HepG2 (cell line): ENCODE results near the gene ZNF415. TPM values are rescaled to one million over a fixed set of nuclear protein-coding genes. Genes with fewer than 3 reads are reported as not detected.
A peak's percentile ranks its signal among the peaks of the same experiment; 100 is the strongest.

Source experiments
- CHD2 ChIP-seq: IDR thresholded peaks from 2 replicates; pipeline ENCODE4 v1.6.1; 2011; ENCODE audit warnings: low read depth, low read length, improper control_type of control experiment
- CREM ChIP-seq, 2 experiments: sonication (generic) in 1 of 2; formaldehyde crosslinking in 1 of 2; IDR thresholded peaks; 2 replicates each; pipeline versions ENCODE4 v1.4.0 to v1.6.1; 2016 to 2020; ENCODE audit warnings: antibody characterized with exemption in 1 of 2, mild to moderate bottlenecking in 1 of 2, missing genetic modification reagents in 1 of 2
- GATAD1 ChIP-seq: IDR thresholded peaks from 2 replicates; pipeline ENCODE4 v1.6.1; 2016; ENCODE audit warnings: missing genetic modification reagents, missing compliant biosample characterization
- HNRNPK ChIP-seq: fragments of 200-400 bp; formaldehyde crosslinking; IDR thresholded peaks from 2 replicates; pipeline ENCODE4 v1.6.1; 2018; ENCODE audit warnings: low read length, low read depth, moderate library complexity, mild to moderate bottlenecking; ENCODE audit not compliant: poor library complexity, severe bottlenecking
- KAT8 ChIP-seq: IDR thresholded peaks from 2 replicates; pipeline ENCODE4 v1.6.1; 2016; ENCODE audit warnings: missing genetic modification reagents, missing compliant biosample characterization
- MED1 ChIP-seq: sonication (generic); formaldehyde crosslinking; IDR thresholded peaks from 2 replicates; pipeline ENCODE4 v1.4.0; 2020; ENCODE audit warnings: missing genetic modification reagents
- NR0B2 ChIP-seq: sonication (generic); formaldehyde crosslinking; IDR thresholded peaks from 2 replicates; pipeline ENCODE4 v1.4.0; 2020; ENCODE audit warnings: mild to moderate bottlenecking, missing genetic modification reagents
- POLR2A ChIP-seq, 2 experiments: IDR thresholded peaks; 2 replicates each; pipeline ENCODE4 v1.6.1; 2011; ENCODE audit warnings: low read depth in 2 of 2, low read length in 2 of 2, mild to moderate bottlenecking in 1 of 2, moderate library complexity in 1 of 2; ENCODE audit not compliant: insufficient read depth in 1 of 2
- SIN3A ChIP-seq: IDR thresholded peaks from 2 replicates; pipeline ENCODE4 v1.6.1; 2011; ENCODE audit warnings: low read depth, mild to moderate bottlenecking, control low read depth, low read length, borderline replicate concordance
- SP1 ChIP-seq, 2 experiments: fragments of 450-650 bp in 1 of 2; sonication (generic) in 1 of 2; formaldehyde crosslinking in 1 of 2; IDR thresholded peaks; 2 replicates each; pipeline versions ENCODE4 v1.4.0 to v1.6.1; 2016 to 2020; ENCODE audit warnings: missing genetic modification reagents in 1 of 2
- SP4 ChIP-seq: sonication (generic); formaldehyde crosslinking; IDR thresholded peaks from 2 replicates; pipeline ENCODE4 v1.8.1; 2023; ENCODE audit warnings: mild to moderate bottlenecking, missing genetic modification reagents
- YY1 ChIP-seq: IDR thresholded peaks from 2 replicates; pipeline ENCODE4 v1.6.1; 2011; ENCODE audit warnings: low read length, low read depth, moderate library complexity, mild to moderate bottlenecking; ENCODE audit not compliant: insufficient read depth, insufficient replicate concordance
- ZFP62 ChIP-seq: sonication (generic); formaldehyde crosslinking; IDR thresholded peaks from 2 replicates; pipeline ENCODE4 v1.4.0; 2020; ENCODE audit warnings: missing genetic modification reagents
- ZNF264 ChIP-seq: sonication (generic); formaldehyde crosslinking; IDR thresholded peaks from 2 replicates; pipeline ENCODE4 v1.4.0; 2020; ENCODE audit warnings: missing genetic modification reagents
- ZNF644 ChIP-seq: IDR thresholded peaks from 2 replicates; pipeline ENCODE4 v1.6.1; 2016; ENCODE audit warnings: low read depth
- ZNF704 ChIP-seq: sonication (generic); formaldehyde crosslinking; IDR thresholded peaks from 2 replicates; pipeline ENCODE4 v1.8.1; 2023; ENCODE audit warnings: mild to moderate bottlenecking, inconsistent platforms, moderate library complexity, missing genetic modification reagents, borderline replicate concordance
- ZNF816 ChIP-seq: sonication (generic); formaldehyde crosslinking; IDR thresholded peaks from 2 replicates; pipeline ENCODE4 v1.8.0; 2022; ENCODE audit warnings: missing genetic modification reagents, mild to moderate bottlenecking, borderline replicate concordance
- polyA plus RNA-seq, 8 experiments: library from polyadenylated mRNA; depleted of rRNA in 3 of 8; stranded (reverse) in 7 of 8; unstranded in 1 of 8; fragments of >200 nt; fragmentation: Illumina TruSeq in 4 of 8; extraction: Trizol in 4 of 8; gene quantifications; 2 replicates each; pipeline versions ENCODE4 v1.2.1 to v1.2.3, GENCODE V29; 2011 to 2016; ENCODE audit warnings: low read depth in 4 of 8, missing spikeins in 1 of 8, mixed read lengths in 1 of 8; ENCODE audit not compliant: insufficient read depth in 1 of 8
- total RNA-seq, 5 experiments: library from RNA; depleted of rRNA; stranded (reverse); fragments of >200 nt; fragmentation: Illumina TruSeq; extraction: Trizol; gene quantifications; 2 replicates each; pipeline ENCODE4 v1.2.3, GENCODE V29; 2016; ENCODE audit warnings: low read depth in 1 of 5
- TF ChIP-seq, protein P1 (sequence below), 2 experiments: sonication (generic) in 1 of 2; formaldehyde crosslinking in 1 of 2; IDR thresholded peaks; 2 replicates each; pipeline versions ENCODE4 v1.5.1 to v1.6.1; 2011 to 2020; ENCODE audit warnings: borderline replicate concordance in 1 of 2, low read depth in 1 of 2, low read length in 1 of 2, mild to moderate bottlenecking in 1 of 2, missing genetic modification reagents in 1 of 2, moderate library complexity in 1 of 2
- TF ChIP-seq, protein P2 (sequence below): IDR thresholded peaks from 2 replicates; pipeline ENCODE4 v1.6.1; 2016; ENCODE audit warnings: mild to moderate bottlenecking
- TF ChIP-seq, protein P3 (sequence below): sonication (generic); formaldehyde crosslinking; IDR thresholded peaks from 2 replicates; pipeline ENCODE4 v1.4.0; 2020; ENCODE audit warnings: missing genetic modification reagents

Gene ZNF415
- total and polyA plus RNA-seq, 2 of the 13 experiments (the other 11 are each of a cell fraction or from before 2014, with no cell fraction given): 0.15 to 0.17 TPM

DNA sequence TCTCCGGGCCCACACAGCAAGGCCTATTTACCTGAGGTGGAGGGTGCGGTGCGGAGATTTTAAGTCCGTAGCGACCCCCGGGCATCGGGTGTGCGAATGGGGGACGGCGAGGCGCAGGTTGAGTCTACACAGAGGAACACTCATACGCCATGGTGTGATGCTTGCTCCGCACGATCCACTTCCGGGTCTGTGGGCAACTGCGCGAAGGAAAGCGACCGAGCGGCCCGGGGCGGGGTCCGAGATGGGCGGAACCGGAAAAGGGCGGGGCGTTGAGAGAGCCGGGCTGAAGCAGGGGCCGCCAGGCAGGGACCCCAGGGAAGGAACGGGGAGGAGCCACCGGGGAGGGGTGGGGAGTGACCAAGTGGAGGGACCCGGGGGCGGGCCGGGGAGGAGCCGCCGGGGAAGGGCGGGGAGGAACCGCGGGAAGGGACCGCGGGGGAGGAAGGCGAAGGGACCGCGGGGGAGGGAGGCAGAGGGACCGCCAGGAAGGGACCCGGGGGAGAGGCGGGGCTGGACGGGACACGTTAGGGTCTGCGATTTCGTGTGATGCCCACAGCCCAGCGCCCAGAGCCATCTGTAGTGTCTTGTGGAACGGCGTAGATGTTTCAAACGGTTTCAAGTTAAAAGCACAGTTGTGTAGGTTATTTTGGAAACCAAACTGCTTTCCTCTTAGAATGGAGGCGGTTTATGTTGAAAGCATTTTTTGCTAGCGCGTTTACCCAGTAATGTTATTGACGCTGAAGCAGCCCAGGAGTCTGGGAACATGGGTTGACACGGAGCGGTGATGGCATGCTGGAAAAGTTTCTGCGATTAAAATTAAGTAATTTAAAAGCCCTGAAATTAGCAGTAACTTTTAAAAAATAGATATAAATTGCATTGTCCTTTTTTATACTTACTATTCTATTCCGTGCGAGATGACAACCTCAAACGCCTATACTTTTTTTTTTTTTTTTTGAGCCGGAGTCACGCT, 29.2 kb downstream of the ZNF415 start, which contains the start of gene ZNF160 (continued):
- TF ChIP-seq SP1 (IDR thresholded peaks at IDR 0.05): no peak
- TF ChIP-seq SP1 (CRISPR knock-in tag; IDR thresholded peaks at IDR 0.05): peak; percentile 47
- peak; percentile 60 for TF ChIP-seq GATAD1 (CRISPR knock-in tag)
- TF ChIP-seq ZFP62: no peak
- TF ChIP-seq MED1 (CRISPR knock-in tag): peak; percentile 37; the same call in 1 of the 2 replicates
- TF ChIP-seq CREM (IDR thresholded peaks at IDR 0.05): no peak
- TF ChIP-seq CREM (CRISPR knock-in tag; IDR thresholded peaks at IDR 0.05): no peak
- TF ChIP-seq SP4: peak; percentile 77
- TF ChIP-seq HNRNPK: peak; percentile 18
- no peak for TF ChIP-seq ZNF264 (CRISPR knock-in tag)
- TF ChIP-seq ZNF644 (CRISPR knock-in tag): no peak
- TF ChIP-seq POLR2A (IDR thresholded peaks at IDR 0.05; ENCODE audit: insufficient read depth in 1 of 2, low read depth in 2 of 2, low read length in 2 of 2): peak; percentile 67 to 88
- TF ChIP-seq, protein P1, sequence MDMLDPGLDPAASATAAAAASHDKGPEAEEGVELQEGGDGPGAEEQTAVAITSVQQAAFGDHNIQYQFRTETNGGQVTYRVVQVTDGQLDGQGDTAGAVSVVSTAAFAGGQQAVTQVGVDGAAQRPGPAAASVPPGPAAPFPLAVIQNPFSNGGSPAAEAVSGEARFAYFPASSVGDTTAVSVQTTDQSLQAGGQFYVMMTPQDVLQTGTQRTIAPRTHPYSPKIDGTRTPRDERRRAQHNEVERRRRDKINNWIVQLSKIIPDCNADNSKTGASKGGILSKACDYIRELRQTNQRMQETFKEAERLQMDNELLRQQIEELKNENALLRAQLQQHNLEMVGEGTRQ (IDR thresholded peaks at IDR 0.05; ENCODE audit: low read depth, low read length): no peak
- TF ChIP-seq, protein P1 (CRISPR knock-in tag; IDR thresholded peaks at IDR 0.05; ENCODE audit: borderline replicate concordance): no peak
- TF ChIP-seq, protein P2, sequence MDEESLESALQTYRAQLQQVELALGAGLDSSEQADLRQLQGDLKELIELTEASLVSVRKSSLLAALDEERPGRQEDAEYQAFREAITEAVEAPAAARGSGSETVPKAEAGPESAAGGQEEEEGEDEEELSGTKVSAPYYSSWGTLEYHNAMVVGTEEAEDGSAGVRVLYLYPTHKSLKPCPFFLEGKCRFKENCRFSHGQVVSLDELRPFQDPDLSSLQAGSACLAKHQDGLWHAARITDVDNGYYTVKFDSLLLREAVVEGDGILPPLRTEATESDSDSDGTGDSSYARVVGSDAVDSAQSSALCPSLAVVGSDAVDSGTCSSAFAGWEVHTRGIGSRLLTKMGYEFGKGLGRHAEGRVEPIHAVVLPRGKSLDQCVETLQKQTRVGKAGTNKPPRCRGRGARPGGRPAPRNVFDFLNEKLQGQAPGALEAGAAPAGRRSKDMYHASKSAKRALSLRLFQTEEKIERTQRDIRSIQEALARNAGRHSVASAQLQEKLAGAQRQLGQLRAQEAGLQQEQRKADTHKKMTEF (CRISPR knock-in tag): 0 out of 2 replicates have a peak, but pooled peaks have one; percentile 23
- no peak for TF ChIP-seq ZNF816 (CRISPR knock-in tag)
- no peak for TF ChIP-seq CHD2
- peak; percentile 55 for TF ChIP-seq YY1
- peak; percentile 62 for TF ChIP-seq KAT8 (CRISPR knock-in tag)
- TF ChIP-seq ZNF704: no peak
- TF ChIP-seq NR0B2 (CRISPR knock-in tag): no peak
- TF ChIP-seq SIN3A: peak; percentile 73; the same call in 1 of the 2 replicates
- TF ChIP-seq, protein P3, sequence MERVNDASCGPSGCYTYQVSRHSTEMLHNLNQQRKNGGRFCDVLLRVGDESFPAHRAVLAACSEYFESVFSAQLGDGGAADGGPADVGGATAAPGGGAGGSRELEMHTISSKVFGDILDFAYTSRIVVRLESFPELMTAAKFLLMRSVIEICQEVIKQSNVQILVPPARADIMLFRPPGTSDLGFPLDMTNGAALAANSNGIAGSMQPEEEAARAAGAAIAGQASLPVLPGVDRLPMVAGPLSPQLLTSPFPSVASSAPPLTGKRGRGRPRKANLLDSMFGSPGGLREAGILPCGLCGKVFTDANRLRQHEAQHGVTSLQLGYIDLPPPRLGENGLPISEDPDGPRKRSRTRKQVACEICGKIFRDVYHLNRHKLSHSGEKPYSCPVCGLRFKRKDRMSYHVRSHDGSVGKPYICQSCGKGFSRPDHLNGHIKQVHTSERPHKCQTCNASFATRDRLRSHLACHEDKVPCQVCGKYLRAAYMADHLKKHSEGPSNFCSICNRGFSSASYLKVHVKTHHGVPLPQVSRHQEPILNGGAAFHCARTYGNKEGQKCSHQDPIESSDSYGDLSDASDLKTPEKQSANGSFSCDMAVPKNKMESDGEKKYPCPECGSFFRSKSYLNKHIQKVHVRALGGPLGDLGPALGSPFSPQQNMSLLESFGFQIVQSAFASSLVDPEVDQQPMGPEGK (CRISPR knock-in tag): peak; percentile 62; the same call in 1 of the 2 replicates
